ENCODE results near the gene AP2B1.
A peak's percentile ranks its signal among the peaks of the same experiment; 100 is the strongest.
"Not testable (repeated sequence)": the region's sequence is repeated elsewhere in the genome, so short reads cannot be mapped to it uniquely, and the experiment has no call there.

Gene AP2B1

DNA sequence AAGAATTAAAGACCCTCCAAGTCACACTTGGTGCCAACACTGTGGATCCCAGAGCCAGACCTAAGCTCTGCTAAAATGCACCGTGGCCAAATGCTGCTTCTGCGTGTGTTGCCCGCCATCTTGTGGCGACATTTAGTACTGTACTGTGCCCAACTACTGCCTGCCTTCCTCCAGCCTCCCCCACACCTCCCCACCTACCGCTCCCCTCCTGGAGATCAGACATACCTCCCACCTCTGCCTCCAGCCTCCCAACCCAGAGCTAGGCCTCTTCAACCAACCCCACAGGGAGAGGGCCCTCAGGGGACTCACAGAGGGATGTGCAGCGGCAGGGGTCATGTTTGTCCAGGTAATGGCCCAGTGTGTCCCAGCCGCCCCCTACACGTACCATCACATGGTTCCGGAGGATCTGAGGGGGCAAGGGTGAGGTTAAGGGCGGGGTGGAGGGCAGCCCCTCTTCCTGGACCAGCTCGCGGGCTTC lies 160.5 kb downstream of the AP2B1 start:
- TF ChIP-seq CTCF (IDR thresholded peaks at IDR 0.05; ENCODE audit: control insufficient read depth, extremely low read depth, insufficient read depth): peak; percentile 99
- H3K4me3 ChIP-seq (ENCODE audit: low read depth, low read length): no peak overlapping the region
- peak; percentile 42 for DNase-seq (ENCODE audit: low read depth)

GRCh38 chr17:35748341-35748841 lies 161.3 kb downstream of the AP2B1 start:
- DNase-seq (ENCODE audit: low read depth): no peak
- TF ChIP-seq CTCF (IDR thresholded peaks at IDR 0.05; ENCODE audit: control insufficient read depth, extremely low read depth, insufficient read depth): no peak
- no peak overlapping the region for H3K4me3 ChIP-seq (ENCODE audit: low read depth, low read length)

DNA sequence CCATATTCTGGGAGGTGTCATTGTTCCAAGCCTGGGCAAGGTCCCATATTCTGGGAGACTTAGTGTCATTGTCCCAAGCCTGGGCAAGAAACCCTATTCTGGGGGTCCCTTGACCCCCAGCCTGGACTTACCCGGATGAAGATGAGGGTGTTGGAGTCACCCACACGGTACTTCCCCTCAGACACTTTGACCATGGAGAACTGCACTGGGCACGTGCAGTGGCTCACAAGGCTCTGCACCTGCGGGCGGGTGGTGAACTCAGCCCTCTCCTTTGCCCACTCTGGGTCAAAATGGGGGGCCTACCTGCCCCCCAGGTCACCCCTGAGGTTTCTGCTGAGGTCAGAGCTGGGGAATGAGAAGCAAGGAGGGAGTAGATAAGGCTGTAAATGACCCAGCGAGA lies 161.9 kb downstream of the AP2B1 start:
- no peak for TF ChIP-seq CTCF (IDR thresholded peaks at IDR 0.05; ENCODE audit: control insufficient read depth, extremely low read depth, insufficient read depth)
- no peak overlapping the region for H3K4me3 ChIP-seq (ENCODE audit: low read depth, low read length)
- DNase-seq (ENCODE audit: low read depth): no peak

GRCh38 chr17:35749560-35750412 lies 162.7 kb downstream of the AP2B1 start:
- H3K4me3 ChIP-seq (ENCODE audit: low read depth, low read length): no peak overlapping the region
- TF ChIP-seq CTCF (IDR thresholded peaks at IDR 0.05; ENCODE audit: control insufficient read depth, extremely low read depth, insufficient read depth): no peak
- DNase-seq (ENCODE audit: low read depth): no peak

- no peak for TF ChIP-seq CTCF (IDR thresholded peaks at IDR 0.05; ENCODE audit: control insufficient read depth, extremely low read depth, insufficient read depth)
- DNase-seq (ENCODE audit: low read depth): no peak
- H3K4me3 ChIP-seq (ENCODE audit: low read depth, low read length): no peak overlapping the region
Measured at GRCh38 chr17:35750526-35751395, 163.6 kb downstream of the AP2B1 start.

DNA sequence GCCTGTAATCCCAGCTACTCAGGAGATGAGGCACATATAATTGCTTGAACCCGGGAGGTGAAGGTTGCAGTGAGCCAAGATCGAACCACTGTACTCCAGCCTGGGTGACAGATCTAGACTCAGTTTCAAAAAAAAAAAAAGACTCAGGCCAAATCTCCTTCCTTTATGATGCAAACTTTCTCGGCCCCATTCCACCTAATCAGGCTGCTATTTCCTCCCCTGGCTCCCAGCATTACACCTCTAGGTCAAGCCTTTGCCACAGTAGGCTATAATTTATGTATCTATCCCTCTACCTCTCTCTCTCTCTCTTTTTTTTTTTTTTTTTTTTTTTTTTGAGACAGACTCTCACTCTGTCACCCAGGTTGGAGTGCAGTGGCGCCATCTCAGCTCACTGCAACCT lies 164.4 kb downstream of the AP2B1 start:
- not testable (repeated sequence) for DNase-seq (ENCODE audit: low read depth); H3K4me3 ChIP-seq (ENCODE audit: low read depth, low read length)

DNA sequence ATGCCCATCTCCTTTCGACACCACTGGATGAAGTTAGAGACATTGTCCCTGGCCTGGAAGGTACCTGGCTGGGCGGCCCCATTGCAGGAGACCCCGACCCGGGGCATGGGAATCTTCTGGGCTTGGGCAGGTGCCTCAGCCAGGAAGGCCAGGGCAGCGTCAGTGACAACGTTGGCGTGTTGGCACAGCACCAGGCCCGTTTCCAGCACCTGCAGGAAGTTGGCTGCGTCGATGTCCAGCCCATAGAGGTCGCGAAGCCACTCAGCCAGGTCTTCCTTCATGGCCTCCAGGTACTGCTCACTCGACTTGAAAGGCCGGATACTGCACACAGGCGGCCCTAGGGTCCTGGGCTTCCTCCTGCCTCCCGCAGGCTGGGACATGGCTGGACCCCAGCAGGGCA lies 165.3 kb downstream of the AP2B1 start:
- no peak overlapping the region for H3K4me3 ChIP-seq (ENCODE audit: low read depth, low read length)
- DNase-seq (ENCODE audit: low read depth): peak; percentile 60
- TF ChIP-seq CTCF (IDR thresholded peaks at IDR 0.05; ENCODE audit: control insufficient read depth, extremely low read depth, insufficient read depth): no peak
